ENCODE measurements around the gene CTSE. TPM values are rescaled to one million over a fixed set of nuclear protein-coding genes. Genes with fewer than 3 reads are reported as not detected.

The CTSE gene
- total RNA-seq: under 1 TPM in 2 of 5 donors, not detected in 3; 0.13 to 0.20 TPM
- total RNA-seq (2013): 2.1 TPM
- 0 reads per million in 29 experiments for total RNA-seq

DNA sequence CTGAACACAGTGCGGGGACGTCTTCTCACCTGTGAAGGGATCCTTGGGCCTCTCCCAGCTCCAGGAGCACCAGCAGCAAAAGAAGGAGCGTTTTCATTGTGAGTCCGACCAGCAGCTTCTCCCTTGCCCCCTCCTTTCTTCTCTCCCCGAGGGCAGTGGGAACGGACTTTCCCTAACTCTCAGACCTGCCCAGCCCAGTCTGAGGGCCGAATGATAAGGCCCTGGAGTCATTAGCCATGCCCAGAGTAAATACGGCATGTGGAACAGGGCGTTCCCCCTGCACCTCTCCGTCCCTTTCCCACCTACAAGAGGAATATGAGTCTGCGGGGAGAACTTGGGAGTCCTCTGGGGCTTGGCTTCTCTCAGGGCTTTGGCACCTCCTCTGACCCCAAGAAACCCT lies at the start of gene CTSE:
TSS of gene CTSE (minus strand) at position 201 of the 400 bp plus-strand sequence. CDS start at position 97, 104 bp downstream.
- ATAC-seq (replicated peaks in 1 of 4) (no peak), DNase-seq (no peak)
- ChIA-PET POLR2A (no interaction called here), CTCF (no interaction called here)
- no peaks in the 10 kb centered on the region for H3K4me1 Mint-ChIP-seq
- no peaks in the 10 kb centered on the region for H3K9me3 Mint-ChIP-seq
- no peak within 1 kb of the TSS for H3K27ac ChIP-seq (ENCODE audit: low read length)
- 77% methylated on average over 8 of the region's 11 CpGs for WGBS (ENCODE audit: insufficient coverage)
- peaks cover 16 to 24% of the 10 kb centered on the region in 2 donors for H3K27me3 Mint-ChIP-seq
- H3K36me3 Mint-ChIP-seq: no peaks in the 10 kb centered on the region
- H3K9me3 ChIP-seq: no peaks in the 10 kb centered on the region
- peaks cover 0 to 14% of the 10 kb centered on the region in 2 experiments for H3K27me3 ChIP-seq (replicated peaks in 1 of 2; ENCODE audit: control insufficient read depth in 2 of 2, extremely low read depth in 1 of 2, insufficient read depth in 2 of 2, low read length in 1 of 2)
- no peaks in the 10 kb centered on the region for H3K4me1 ChIP-seq (ENCODE audit: control insufficient read depth in 1 of 2, extremely low read depth in 1 of 2, insufficient read depth in 2 of 2, low read length in 2 of 2)
- H3K4me3 Mint-ChIP-seq: no peak within 1 kb of the TSS
- H3K36me3 ChIP-seq (ENCODE audit: control insufficient read depth in 2 of 2, extremely low read depth in 1 of 2, insufficient read depth in 1 of 2, low read length in 1 of 2): no peaks in the 10 kb centered on the region
- H3K27ac Mint-ChIP-seq: no peak within 1 kb of the TSS
- H3K4me3 ChIP-seq (ENCODE audit: control insufficient read depth in 1 of 2, extremely low read depth in 1 of 2, low read length in 1 of 2): no peak within 1 kb of the TSS

DNA sequence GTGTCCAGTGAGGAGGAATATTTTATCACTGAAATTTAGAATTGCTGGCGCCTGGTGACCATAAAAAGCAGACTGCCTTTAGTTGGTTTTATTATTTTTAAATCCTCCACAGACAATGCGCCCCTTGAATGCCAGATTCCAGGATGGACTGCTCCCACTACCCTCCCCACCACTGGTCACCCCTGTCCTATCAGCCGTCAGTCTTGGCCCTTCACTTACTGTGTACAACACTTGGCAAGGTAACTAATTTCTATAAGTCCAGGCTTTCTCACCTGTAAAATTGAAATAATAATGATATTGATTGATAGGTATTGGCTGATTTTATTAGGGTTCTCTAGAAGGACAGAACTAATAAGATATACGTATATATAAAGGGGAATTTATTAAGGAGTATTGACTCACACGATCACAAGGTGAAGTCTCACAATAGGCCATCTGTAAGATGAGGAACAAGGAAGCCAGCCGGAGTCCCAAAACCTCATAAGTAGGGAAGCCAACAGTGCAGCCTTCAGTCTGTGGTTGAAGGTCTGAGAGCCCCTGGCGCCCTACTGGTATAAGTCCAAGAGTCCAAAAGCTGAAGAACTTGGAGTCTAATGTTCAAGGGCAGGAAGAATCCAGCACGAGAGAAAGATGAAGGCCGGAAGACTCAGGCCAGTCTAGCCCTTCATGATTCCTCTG lies 47.1 kb upstream of the CTSE start:
- Mint-ChIP-seq H3K27me3 (peaks cover 3 to 11% of the 10 kb centered on the region in 2 donors), H3K9me3 (no peaks in the 10 kb centered on the region), H3K36me3 (no peaks in the 10 kb centered on the region), H3K4me3 (no peak overlapping the region), H3K27ac (no peak overlapping the region), H3K4me1 (peaks cover 4 to 21% (median 17%) of the 10 kb centered on the region in 3 donors)
- POLR2A ChIA-PET: no interaction called here
- 88% methylated on average over 4 of the region's 9 CpGs for WGBS (ENCODE audit: insufficient coverage)
- Histone ChIP-seq H3K27ac (ENCODE audit: low read length) (no peak overlapping the region), H3K9me3 (no peaks in the 10 kb centered on the region), H3K36me3 (ENCODE audit: control insufficient read depth in 2 of 2, extremely low read depth in 1 of 2, insufficient read depth in 1 of 2, low read length in 1 of 2) (no peaks in the 10 kb centered on the region), H3K4me1 (ENCODE audit: control insufficient read depth in 1 of 2, extremely low read depth in 1 of 2, insufficient read depth in 2 of 2, low read length in 2 of 2) (peaks cover 0 to 4% of the 10 kb centered on the region in 2 experiments), H3K4me3 (ENCODE audit: control insufficient read depth in 1 of 2, extremely low read depth in 1 of 2, low read length in 1 of 2) (no peak overlapping the region), H3K27me3 (replicated peaks in 1 of 2; ENCODE audit: control insufficient read depth in 2 of 2, extremely low read depth in 1 of 2, insufficient read depth in 2 of 2, low read length in 1 of 2) (peaks cover 0 to 4% of the 10 kb centered on the region in 2 experiments)
- CTCF ChIA-PET: no interaction called here
- DNase-seq (no peak), ATAC-seq (replicated peaks in 1 of 4) (no peak)

DNA sequence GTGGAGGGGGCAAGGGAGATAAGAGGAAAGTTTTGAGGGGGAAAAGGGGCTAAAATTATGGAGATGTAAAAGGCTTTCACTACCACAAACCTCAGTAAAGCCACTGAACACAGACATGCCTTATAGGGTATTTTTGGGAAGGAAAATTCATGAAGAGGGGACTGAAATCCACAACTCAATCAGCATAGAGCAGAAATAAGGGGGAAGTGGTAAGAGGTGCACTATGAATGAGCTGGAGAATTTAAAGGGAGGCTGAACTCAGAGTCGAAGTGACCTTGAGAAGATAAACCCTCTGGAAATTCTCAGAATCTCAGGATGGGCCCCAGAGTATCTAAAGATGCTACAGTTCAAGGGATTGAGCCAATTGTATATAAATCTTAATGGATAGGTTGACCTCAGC lies 44.6 kb upstream of the CTSE start:
- peaks cover 0 to 3% of the 10 kb centered on the region in 2 donors for H3K27me3 Mint-ChIP-seq
- CTCF ChIA-PET: no interaction called here
- ATAC-seq (replicated peaks in 1 of 4): no peak

DNA sequence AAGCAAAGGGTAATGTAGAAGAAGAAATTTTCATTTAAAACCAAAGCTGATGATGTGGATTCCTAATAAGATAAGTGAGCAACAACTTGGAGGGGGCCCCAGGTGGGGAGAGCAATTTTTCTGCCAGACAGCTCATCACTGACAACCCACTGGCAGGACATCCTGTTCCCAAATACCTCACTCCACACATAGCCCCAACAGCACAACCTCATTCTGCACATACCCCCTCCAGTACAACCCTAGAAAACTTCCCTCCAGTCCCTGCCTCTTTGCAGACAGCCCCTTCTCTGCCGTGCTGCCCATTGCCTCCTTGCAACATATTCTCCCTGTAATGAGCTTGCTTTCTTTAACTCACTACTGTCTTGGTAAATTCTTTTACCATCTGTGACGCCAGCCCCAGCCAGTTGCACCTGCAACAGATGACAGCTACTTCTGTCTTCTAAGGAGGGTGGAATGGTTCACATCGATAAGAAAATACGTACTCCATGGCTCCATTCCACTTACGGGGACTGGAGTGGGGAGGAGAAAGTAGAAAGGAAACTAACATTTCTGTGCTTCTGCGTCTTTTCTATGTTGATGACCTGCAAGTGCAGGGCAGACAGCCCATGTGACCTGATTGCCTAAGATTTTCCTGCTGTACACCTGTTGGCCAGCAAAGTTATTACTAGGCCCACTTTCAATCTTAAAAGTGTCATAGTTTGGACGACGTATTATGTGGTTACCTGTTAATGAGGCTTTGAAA lies 44.0 kb upstream of the CTSE start:
- Mint-ChIP-seq H3K9me3 (peaks cover 0 to 5% (median 0%) of the 10 kb centered on the region in 3 donors), H3K4me3 (no peak overlapping the region), H3K27ac (no peak overlapping the region), H3K27me3 (peaks cover 0 to 3% of the 10 kb centered on the region in 2 donors), H3K36me3 (peaks cover 3% of the 10 kb centered on the region), H3K4me1 (peaks cover 4 to 21% (median 17%) of the 10 kb centered on the region in 3 donors)
- DNase-seq (no peak), ATAC-seq (replicated peaks in 1 of 4) (no peak)
- POLR2A ChIA-PET: no interaction called here
- H3K27me3 ChIP-seq (replicated peaks in 1 of 2; ENCODE audit: control insufficient read depth in 2 of 2, extremely low read depth in 1 of 2, insufficient read depth in 2 of 2, low read length in 1 of 2): peaks cover 0 to 6% of the 10 kb centered on the region in 2 experiments
- H3K4me3 ChIP-seq (ENCODE audit: control insufficient read depth in 1 of 2, extremely low read depth in 1 of 2, low read length in 1 of 2): no peak overlapping the region
- 59% methylated on average over 4 of the region's 8 CpGs for WGBS (ENCODE audit: insufficient coverage)
- CTCF ChIA-PET: no interaction called here
- H3K4me1 ChIP-seq (ENCODE audit: control insufficient read depth in 1 of 2, extremely low read depth in 1 of 2, insufficient read depth in 2 of 2, low read length in 2 of 2): peaks cover 0 to 4% of the 10 kb centered on the region in 2 experiments
- H3K27ac ChIP-seq (ENCODE audit: low read length): no peak overlapping the region
- no peaks in the 10 kb centered on the region for H3K9me3 ChIP-seq
- H3K36me3 ChIP-seq (ENCODE audit: control insufficient read depth in 2 of 2, extremely low read depth in 1 of 2, insufficient read depth in 1 of 2, low read length in 1 of 2): no peaks in the 10 kb centered on the region

More for the DNA sequence above, 44.6 kb upstream of the CTSE start:
- Mint-ChIP-seq H3K27ac (no peak overlapping the region), H3K36me3 (no peaks in the 10 kb centered on the region), H3K4me1 (peaks cover 4 to 21% (median 17%) of the 10 kb centered on the region in 3 donors), H3K4me3 (no peak overlapping the region), H3K9me3 (no peaks in the 10 kb centered on the region)
- POLR2A ChIA-PET: no interaction called here
- Histone ChIP-seq H3K27me3 (replicated peaks in 1 of 2; ENCODE audit: control insufficient read depth in 2 of 2, extremely low read depth in 1 of 2, insufficient read depth in 2 of 2, low read length in 1 of 2) (peaks cover 0 to 6% of the 10 kb centered on the region in 2 experiments), H3K9me3 (no peaks in the 10 kb centered on the region), H3K4me1 (ENCODE audit: control insufficient read depth in 1 of 2, extremely low read depth in 1 of 2, insufficient read depth in 2 of 2, low read length in 2 of 2) (peaks cover 0 to 4% of the 10 kb centered on the region in 2 experiments), H3K27ac (ENCODE audit: low read length) (no peak overlapping the region), H3K4me3 (ENCODE audit: control insufficient read depth in 1 of 2, extremely low read depth in 1 of 2, low read length in 1 of 2) (no peak overlapping the region), H3K36me3 (ENCODE audit: control insufficient read depth in 2 of 2, extremely low read depth in 1 of 2, insufficient read depth in 1 of 2, low read length in 1 of 2) (no peaks in the 10 kb centered on the region)
- no peak for DNase-seq
- WGBS (ENCODE audit: insufficient coverage): no CpG with 5 or more reads among the region's 1 CpG

DNA sequence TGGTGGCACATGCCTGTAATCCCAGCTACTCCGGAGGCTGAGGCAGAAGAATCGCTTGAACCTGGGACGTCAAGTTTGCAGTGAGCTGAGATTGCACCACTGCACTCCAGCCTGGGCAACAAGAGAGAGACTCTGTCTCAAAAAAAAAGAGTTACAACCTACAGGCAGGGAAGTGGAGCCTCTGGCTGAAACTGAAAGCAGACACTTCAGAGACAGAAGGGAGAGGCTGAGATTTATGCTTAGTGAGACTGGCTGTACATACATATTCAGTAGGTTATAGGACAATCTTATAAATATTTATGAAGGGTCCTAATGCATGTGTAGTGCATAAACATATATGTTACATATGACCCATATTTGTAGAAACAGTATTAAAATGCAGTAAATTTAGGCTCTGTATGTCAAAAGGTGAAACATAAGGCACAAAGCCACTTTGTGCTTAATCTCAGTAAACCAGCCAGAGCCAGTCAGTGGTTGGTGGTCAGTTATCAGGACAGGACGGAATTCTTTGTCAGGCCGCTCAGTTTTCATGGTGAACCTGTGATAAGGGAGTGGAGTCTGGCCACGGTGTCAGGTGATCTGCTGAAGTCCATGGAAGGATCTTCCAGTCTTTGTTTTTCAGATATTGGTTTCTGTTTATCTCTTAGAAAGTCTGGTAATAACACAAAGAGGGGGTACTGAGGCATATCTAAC lies 42.9 kb upstream of the CTSE start:
- ChIA-PET POLR2A (no interaction called here), CTCF (no interaction called here)
- Mint-ChIP-seq H3K27ac (no peak overlapping the region), H3K9me3 (peaks cover 0 to 6% (median 0%) of the 10 kb centered on the region in 3 donors), H3K36me3 (peaks cover 3% of the 10 kb centered on the region), H3K27me3 (peaks cover 0 to 3% of the 10 kb centered on the region in 2 donors), H3K4me3 (no peak overlapping the region), H3K4me1 (peaks cover 4 to 21% (median 17%) of the 10 kb centered on the region in 3 donors)
- Histone ChIP-seq H3K4me3 (ENCODE audit: control insufficient read depth in 1 of 2, extremely low read depth in 1 of 2, low read length in 1 of 2) (no peak overlapping the region), H3K4me1 (ENCODE audit: control insufficient read depth in 1 of 2, extremely low read depth in 1 of 2, insufficient read depth in 2 of 2, low read length in 2 of 2) (peaks cover 0 to 4% of the 10 kb centered on the region in 2 experiments), H3K36me3 (ENCODE audit: control insufficient read depth in 2 of 2, extremely low read depth in 1 of 2, insufficient read depth in 1 of 2, low read length in 1 of 2) (no peaks in the 10 kb centered on the region), H3K27ac (ENCODE audit: low read length) (no peak overlapping the region), H3K9me3 (no peaks in the 10 kb centered on the region), H3K27me3 (replicated peaks in 1 of 2; ENCODE audit: control insufficient read depth in 2 of 2, extremely low read depth in 1 of 2, insufficient read depth in 2 of 2, low read length in 1 of 2) (peaks cover 0 to 6% of the 10 kb centered on the region in 2 experiments)
- 73% methylated on average over 4 of the region's 6 CpGs for WGBS (ENCODE audit: insufficient coverage)
- ATAC-seq (replicated peaks in 1 of 4) (no peak), DNase-seq (no peak)

DNA sequence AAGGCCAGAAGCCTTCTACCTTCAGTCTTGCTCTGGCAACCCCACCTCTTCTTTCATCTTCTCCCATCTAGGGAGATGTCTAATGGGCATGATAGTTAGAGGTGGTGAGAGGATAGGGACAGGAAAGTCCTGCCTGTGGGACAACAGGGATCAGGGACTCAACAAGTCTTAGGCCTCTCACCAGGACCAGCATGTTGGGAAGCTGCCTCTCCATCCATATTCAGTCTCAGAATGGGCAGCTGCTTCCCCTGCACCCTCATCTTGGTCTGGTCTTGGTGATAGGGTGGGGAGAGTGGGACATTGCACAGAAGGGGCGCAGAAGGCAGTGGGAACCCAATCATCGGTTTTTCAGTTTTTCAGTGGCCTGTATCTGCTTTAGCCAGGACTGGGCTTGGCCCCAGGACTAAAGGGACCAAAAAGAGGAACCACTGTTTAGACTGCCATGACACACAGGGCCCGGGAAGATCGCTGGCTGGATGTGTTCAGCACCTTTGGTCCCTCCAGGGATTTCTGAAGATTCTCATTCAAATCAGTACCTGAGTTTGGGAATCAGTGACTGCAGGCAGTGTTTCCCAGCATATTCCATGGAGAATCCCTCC lies 42.0 kb upstream of the CTSE start:
- Histone ChIP-seq H3K4me3 (ENCODE audit: control insufficient read depth in 1 of 2, extremely low read depth in 1 of 2, low read length in 1 of 2) (no peak overlapping the region), H3K4me1 (ENCODE audit: control insufficient read depth in 1 of 2, extremely low read depth in 1 of 2, insufficient read depth in 2 of 2, low read length in 2 of 2) (peaks cover 0 to 4% of the 10 kb centered on the region in 2 experiments), H3K36me3 (ENCODE audit: control insufficient read depth in 2 of 2, extremely low read depth in 1 of 2, insufficient read depth in 1 of 2, low read length in 1 of 2) (no peaks in the 10 kb centered on the region), H3K27me3 (replicated peaks in 1 of 2; ENCODE audit: control insufficient read depth in 2 of 2, extremely low read depth in 1 of 2, insufficient read depth in 2 of 2, low read length in 1 of 2) (peaks cover 0 to 6% of the 10 kb centered on the region in 2 experiments), H3K27ac (ENCODE audit: low read length) (no peak overlapping the region), H3K9me3 (no peaks in the 10 kb centered on the region)
- ATAC-seq (replicated peaks in 1 of 4) (no peak), DNase-seq (no peak)
- H3K27me3 Mint-ChIP-seq: peaks cover 0 to 3% of the 10 kb centered on the region in 2 donors
- peaks cover 3% of the 10 kb centered on the region for H3K36me3 Mint-ChIP-seq
- ChIA-PET POLR2A (no interaction called here), CTCF (no interaction called here)
- no peak overlapping the region for H3K27ac Mint-ChIP-seq
- no peak overlapping the region for H3K4me3 Mint-ChIP-seq
- WGBS (ENCODE audit: insufficient coverage): 74% methylated on average over 4 of the region's 4 CpGs
- peaks cover 0 to 6% (median 0%) of the 10 kb centered on the region in 3 donors for H3K9me3 Mint-ChIP-seq
- peaks cover 4 to 21% (median 17%) of the 10 kb centered on the region in 3 donors for H3K4me1 Mint-ChIP-seq

All from T-cell (primary cell).